Psoas muscle (tissue), 8 donors: ENCODE measurements around the gene PACS2. TPM values are rescaled to one million over a fixed set of nuclear protein-coding genes. Genes with fewer than 3 reads are reported as not detected.
"Not testable (repeated sequence)": the region's sequence is repeated elsewhere in the genome, so short reads cannot be mapped to it uniquely, and the experiment has no call there.

Source experiments
- ATAC-seq, 4 donors: fragments of 200-7000 bp; cut with Tn5 transposase; one replicate each; pipeline ENCODE4 v1.9.1; 2020; ENCODE audit warnings: moderate library complexity in 3 of 4, mild to moderate bottlenecking in 2 of 4
- DNase-seq, 2 donors: peaks; one replicate each; pipeline ENCODE4 v3.0.0-alpha.2; 2020
- H3K27ac ChIP-seq: fragments of 200-600 bp; one replicate; pipeline ENCODE4 v1.8.0; 2022
- H3K27me3 ChIP-seq, 3 donors: fragments of 200-600 bp in 1 of 3; one replicate each; pipeline versions ENCODE4 v1.6.1 to v1.8.0; 2013 to 2022; ENCODE audit warnings: low read length in 2 of 3, mild to moderate bottlenecking in 2 of 3, moderate library complexity in 1 of 3; ENCODE audit not compliant: insufficient read depth in 3 of 3
- H3K36me3 ChIP-seq, 2 donors: fragments of 200-600 bp in 1 of 2; one replicate each; pipeline versions ENCODE4 v1.6.1 to v1.8.0; 2013 to 2022; ENCODE audit warnings: low read depth in 1 of 2, mild to moderate bottlenecking in 1 of 2, moderate library complexity in 1 of 2; ENCODE audit not compliant: insufficient read depth in 1 of 2
- H3K4me1 ChIP-seq: fragments of 200-600 bp; one replicate; pipeline ENCODE4 v1.8.0; 2022
- H3K4me3 ChIP-seq: fragments of 200-600 bp; one replicate; pipeline ENCODE4 v1.8.0; 2022; ENCODE audit warnings: mild to moderate bottlenecking
- H3K9me3 ChIP-seq: fragments of 200-600 bp; one replicate; pipeline ENCODE4 v1.8.0; 2022
- CTCF ChIP-seq: fragments of 200-600 bp; IDR thresholded peaks from one replicate; pipeline ENCODE4 v1.8.0; 2022; ENCODE audit warnings: antibody characterized with exemption
- WGBS, 3 donors: extraction: QIAGEN DNeasy Blood & Tissue Kit; methylation state at CpG; one replicate each; pipeline versions ENCODE4 v1.1.6 to v1.1.7; 2013; 5-methylcytosine and 5-hydroxymethylcytosine counted together
- intact Hi-C, 2 donors: fragments of 100-400 bp; cut with DNase I; formaldehyde crosslinking; loops; one replicate each; pipeline versions ENCODE4 v1.11.0 to v1.14.2; 2022
- polyA plus RNA-seq, 3 donors: library from polyadenylated mRNA; stranded (reverse); fragments of 200-250 nt; gene quantifications; one replicate each; pipeline ENCODE4 v1.2.3, GENCODE V29; 2013
- total RNA-seq, 4 donors: library from RNA; stranded (reverse); fragmentation: NEBNext Ultra II Directional in 2 of 4; extraction: Animal tissue kit (Norgen Biotek cat#: 25700) in 2 of 4; gene quantifications; one replicate each; pipeline versions ENCODE4 v1.2.1 to v1.2.4, GENCODE V29; 2021 to 2023
- donor health status: healthy with polysubstance abuse.
- donor health status: DM: no; HTN: no; CAD: no; lungs with moderate emphysema.
- donor health status: Bipolar disorder and iron deficiency.
- donor health status: healthy.
- donor health status: DM: yes; HTN: yes; CAD: no.
- donor health status: DM: no; HTN: no; CAD: no.
- donor health status: DM: no; HTN: no; CAD: no.
- donor health status: DM: yes; HTN: yes; CAD: no.

Gene PACS2
- total and polyA plus RNA-seq, 7 donors = 57.1 to 83.1 (median 72.8) TPM

DNA sequence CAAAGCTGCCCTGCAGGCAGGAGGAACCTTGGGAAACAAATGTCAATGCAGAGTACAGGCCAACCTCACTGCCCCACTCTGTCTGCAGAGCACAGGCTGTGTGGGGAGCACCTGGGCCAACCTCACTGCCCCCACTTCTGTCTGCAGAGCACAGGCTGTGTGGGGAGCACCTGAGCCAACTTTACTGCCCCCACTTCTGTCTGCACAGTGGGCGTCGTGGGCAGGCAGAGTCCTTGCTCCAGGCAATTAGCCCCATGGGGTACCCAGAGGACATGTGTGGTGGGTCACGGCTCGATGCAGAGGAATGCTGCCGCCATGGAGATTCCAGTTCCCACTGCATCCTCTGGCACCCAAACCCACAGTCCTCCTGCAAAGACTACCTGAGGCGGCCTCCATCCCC lies 39.9 kb upstream of the PACS2 start:
- no peak overlapping the region for H3K27ac ChIP-seq
- no peak for TF ChIP-seq CTCF
- intact Hi-C loops = loop anchor here in 1 of 2 donors (5.0 kb wide), 1 partner anchor 78 kb away; no protein-coding TSS in a partner anchor
- no peaks in the 10 kb centered on the region for H3K27me3 ChIP-seq
- no peaks in the 10 kb centered on the region for H3K36me3 ChIP-seq
- no peaks in the 10 kb centered on the region for H3K9me3 ChIP-seq
- WGBS, 3 donors = 78 to 89% (median 83%) methylated on average over 6 of the region's 6 CpGs
- H3K4me1 ChIP-seq = peaks cover 17% of the 10 kb centered on the region
- DNase-seq = no peak
- ATAC-seq = no peak
- no peak overlapping the region for H3K4me3 ChIP-seq

DNA sequence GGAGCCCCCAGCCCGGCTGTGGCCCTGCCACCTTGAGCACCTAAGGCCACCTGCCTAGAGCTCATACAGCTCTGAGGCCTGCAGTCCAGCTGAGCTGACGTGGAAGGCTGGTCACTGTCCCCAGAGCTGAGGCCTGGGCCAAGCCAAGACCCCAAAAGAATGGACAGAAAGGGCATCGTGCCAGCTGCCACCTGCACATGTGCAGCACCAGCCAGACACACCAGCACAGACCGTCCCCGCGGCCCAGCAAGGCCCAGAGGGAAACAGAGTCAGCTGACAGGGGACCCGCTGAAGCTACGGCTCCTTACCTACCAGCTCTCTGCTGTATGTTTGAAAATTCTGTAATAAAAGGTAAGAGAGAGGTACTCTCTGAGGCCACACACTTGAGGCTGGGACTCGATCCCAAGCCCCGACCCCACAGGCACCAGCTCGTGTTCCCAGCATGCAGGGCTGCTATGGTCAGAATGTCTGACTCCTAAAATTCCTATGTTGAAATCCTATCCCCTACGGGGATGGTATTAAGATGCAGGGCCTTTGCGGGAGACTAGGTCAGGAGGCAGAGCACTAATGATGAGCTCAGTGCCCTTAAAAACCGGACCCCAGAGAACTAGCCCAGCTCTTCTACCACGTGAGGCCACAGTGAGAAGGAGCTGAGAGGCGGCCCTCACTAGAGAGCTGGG lies 39.1 kb upstream of the PACS2 start:
- no peak overlapping the region for H3K4me3 ChIP-seq
- peak; percentile 88 to 95 (median 93) for ATAC-seq
- H3K36me3 ChIP-seq = no peaks in the 10 kb centered on the region
- no peaks in the 10 kb centered on the region for H3K9me3 ChIP-seq
- no peak for TF ChIP-seq CTCF
- 30 to 54% (median 31%) methylated on average over 16 of the region's 16 CpGs for WGBS, 3 donors
- intact Hi-C loops = no loop called here
- peak overlapping the region; percentile 63 for H3K27ac ChIP-seq
- no peaks in the 10 kb centered on the region for H3K27me3 ChIP-seq
- DNase-seq = peak; percentile 56 to 70
- peaks cover 17% of the 10 kb centered on the region for H3K4me1 ChIP-seq

- 31 to 100% (median 100%) methylated on average over 3 of the region's 4 CpGs for WGBS, 3 donors
These were observed 37.1 kb upstream of the PACS2 start for GRCh38 chr14:105277448-105277847.

GRCh38 chr14:105279642-105280361 lies 34.7 kb upstream of the PACS2 start:
- H3K27me3 ChIP-seq = no peaks in the 10 kb centered on the region
- ATAC-seq (no peak), DNase-seq (no peak)
- H3K4me1 ChIP-seq = peaks cover 26% of the 10 kb centered on the region
- no peaks in the 10 kb centered on the region for H3K9me3 ChIP-seq
- H3K27ac ChIP-seq = no peak overlapping the region
- WGBS, 3 donors = 90 to 92% (median 92%) methylated on average over 18 of the region's 18 CpGs
- no peaks in the 10 kb centered on the region for H3K36me3 ChIP-seq
- no peak for TF ChIP-seq CTCF
- intact Hi-C loops = loop anchor here in 1 of 2 donors (5.0 kb wide), 1 partner anchor 78 kb away; no protein-coding TSS in a partner anchor
- no peak overlapping the region for H3K4me3 ChIP-seq

More at GRCh38 chr14:105277448-105277847, 37.1 kb upstream of the PACS2 start:
- H3K4me1 ChIP-seq = peaks cover 26% of the 10 kb centered on the region
- DNase-seq, intact Hi-C loops, H3K27ac ChIP-seq, H3K27me3 ChIP-seq, H3K9me3 ChIP-seq, H3K4me3 ChIP-seq, H3K36me3 ChIP-seq, ATAC-seq: not testable (repeated sequence)

- intact Hi-C loops = loop anchor here in 1 of 2 donors (5.0 kb wide), 1 partner anchor 78 kb away; no protein-coding TSS in a partner anchor
- Histone ChIP-seq H3K36me3 (no peaks in the 10 kb centered on the region), H3K27ac (no peak overlapping the region), H3K9me3 (no peaks in the 10 kb centered on the region), H3K27me3 (no peaks in the 10 kb centered on the region), H3K4me3 (no peak overlapping the region), H3K4me1 (peaks cover 20% of the 10 kb centered on the region)
- TF ChIP-seq CTCF = no peak
- DNase-seq (no peak), ATAC-seq (no peak)
- 96 to 99% (median 97%) methylated on average over 21 of the region's 21 CpGs for WGBS, 3 donors
These were observed 34.0 kb upstream of the PACS2 start for GRCh38 chr14:105280525-105280924.
